ENCODE measurements around the gene HSBP1L1.
A peak's percentile ranks its signal among the peaks of the same experiment; 100 is the strongest.
"Not testable (repeated sequence)": the region's sequence is repeated elsewhere in the genome, so short reads cannot be mapped to it uniquely, and the experiment has no call there.

The HSBP1L1 gene

DNA sequence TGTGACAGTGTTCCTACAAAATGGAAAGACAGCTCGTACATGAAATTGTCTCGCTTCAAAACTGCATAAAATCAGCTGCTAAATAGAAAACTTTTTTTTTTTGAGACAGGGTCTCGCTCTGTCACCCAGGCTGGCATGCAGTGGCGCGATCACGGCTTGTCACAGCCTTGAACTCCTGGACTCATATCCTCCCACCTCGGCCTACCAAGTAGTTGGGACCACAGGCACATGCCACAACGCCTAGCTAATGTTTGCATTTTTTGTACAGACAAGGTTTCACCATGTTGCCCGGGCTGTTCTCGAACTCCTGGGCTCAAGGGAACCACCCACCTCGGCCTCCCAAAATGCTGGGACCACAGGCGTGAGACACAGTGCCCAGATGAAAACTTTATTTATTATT is 20.7 kb downstream of the HSBP1L1 start:
- TF ChIP-seq, protein P1, sequence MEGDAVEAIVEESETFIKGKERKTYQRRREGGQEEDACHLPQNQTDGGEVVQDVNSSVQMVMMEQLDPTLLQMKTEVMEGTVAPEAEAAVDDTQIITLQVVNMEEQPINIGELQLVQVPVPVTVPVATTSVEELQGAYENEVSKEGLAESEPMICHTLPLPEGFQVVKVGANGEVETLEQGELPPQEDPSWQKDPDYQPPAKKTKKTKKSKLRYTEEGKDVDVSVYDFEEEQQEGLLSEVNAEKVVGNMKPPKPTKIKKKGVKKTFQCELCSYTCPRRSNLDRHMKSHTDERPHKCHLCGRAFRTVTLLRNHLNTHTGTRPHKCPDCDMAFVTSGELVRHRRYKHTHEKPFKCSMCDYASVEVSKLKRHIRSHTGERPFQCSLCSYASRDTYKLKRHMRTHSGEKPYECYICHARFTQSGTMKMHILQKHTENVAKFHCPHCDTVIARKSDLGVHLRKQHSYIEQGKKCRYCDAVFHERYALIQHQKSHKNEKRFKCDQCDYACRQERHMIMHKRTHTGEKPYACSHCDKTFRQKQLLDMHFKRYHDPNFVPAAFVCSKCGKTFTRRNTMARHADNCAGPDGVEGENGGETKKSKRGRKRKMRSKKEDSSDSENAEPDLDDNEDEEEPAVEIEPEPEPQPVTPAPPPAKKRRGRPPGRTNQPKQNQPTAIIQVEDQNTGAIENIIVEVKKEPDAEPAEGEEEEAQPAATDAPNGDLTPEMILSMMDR (IDR thresholded peaks at IDR 0.05; ENCODE audit: low read depth, low read length, missing control alignments): no peak
- H3K4me3 ChIP-seq (replicated peaks; ENCODE audit: low read depth, low read length): no peak overlapping the region
- no peak for DNase-seq (ENCODE audit: extremely low read depth, low read depth)

DNA sequence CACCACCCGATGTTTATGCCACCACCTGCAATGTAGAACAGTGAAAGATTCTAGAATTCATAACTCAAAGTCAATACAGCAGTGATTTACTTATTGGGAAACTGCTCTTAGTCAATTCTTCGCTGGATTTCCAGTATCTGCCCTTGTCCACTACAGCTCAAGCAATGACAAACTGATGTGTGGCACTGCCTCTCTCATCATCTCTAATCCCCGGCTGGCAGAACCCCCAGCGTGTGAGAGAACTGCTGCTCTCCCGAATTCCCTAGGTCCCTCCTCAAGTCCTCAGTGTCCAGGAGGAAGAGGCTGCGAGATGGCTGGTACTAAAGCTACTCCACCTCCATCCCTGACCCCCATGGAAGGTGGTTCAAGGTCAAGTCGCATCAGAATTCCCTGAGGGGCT is 22.3 kb downstream of the HSBP1L1 start:
- DNase-seq (ENCODE audit: extremely low read depth, low read depth): no peak
- TF ChIP-seq, protein P1 (IDR thresholded peaks at IDR 0.05; ENCODE audit: low read depth, low read length, missing control alignments): no peak
- peak overlapping the region; percentile 93 for H3K4me3 ChIP-seq (replicated peaks; ENCODE audit: low read depth, low read length)

DNA sequence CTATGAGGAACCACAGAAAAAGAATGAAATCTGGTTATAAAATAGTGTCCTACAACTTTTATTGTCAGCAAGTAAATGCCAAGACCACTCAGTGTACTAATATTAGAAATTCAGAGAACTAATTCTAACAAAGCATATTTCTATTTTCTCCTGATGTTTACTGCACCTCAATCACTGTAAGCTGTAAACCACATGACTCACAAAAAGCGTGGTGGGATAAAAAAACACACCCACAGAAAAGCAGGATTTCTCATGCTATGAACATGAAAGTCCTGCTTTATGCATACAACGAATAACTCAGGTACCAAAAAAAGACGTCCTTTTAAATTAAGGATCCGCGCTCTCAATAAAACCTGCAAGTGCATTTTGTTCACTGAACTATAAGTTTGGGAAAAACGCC is 23.1 kb downstream of the HSBP1L1 start:
- TF ChIP-seq, protein P1 (IDR thresholded peaks at IDR 0.05; ENCODE audit: low read depth, low read length, missing control alignments): no peak
- DNase-seq (ENCODE audit: extremely low read depth, low read depth): no peak
- H3K4me3 ChIP-seq (replicated peaks; ENCODE audit: low read depth, low read length): peak overlapping the region; percentile 93

DNA sequence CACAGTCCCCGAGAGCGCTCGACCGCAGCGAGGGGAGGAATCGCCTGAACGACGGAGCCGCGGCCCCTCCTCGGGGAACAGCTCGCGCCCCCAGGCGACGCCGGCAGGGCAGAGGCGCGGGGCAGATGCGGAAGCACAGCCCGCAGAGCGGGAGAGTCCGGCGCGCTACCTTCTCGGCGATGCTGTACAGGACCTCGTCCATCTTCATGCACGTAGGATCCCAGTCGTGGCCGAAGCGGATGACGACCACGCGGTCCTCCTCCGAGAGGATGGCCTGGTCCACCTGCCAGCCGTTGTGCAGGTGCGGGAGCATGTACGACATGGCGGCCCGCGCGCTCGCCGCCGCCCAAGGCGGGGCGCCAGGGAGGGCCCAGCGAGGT is 23.6 kb downstream of the HSBP1L1 start:
- peak overlapping the region; percentile 93 for H3K4me3 ChIP-seq (replicated peaks; ENCODE audit: low read depth, low read length)
- TF ChIP-seq, protein P1 (IDR thresholded peaks at IDR 0.05; ENCODE audit: low read depth, low read length, missing control alignments): no peak
- DNase-seq (ENCODE audit: extremely low read depth, low read depth): no peak

DNA sequence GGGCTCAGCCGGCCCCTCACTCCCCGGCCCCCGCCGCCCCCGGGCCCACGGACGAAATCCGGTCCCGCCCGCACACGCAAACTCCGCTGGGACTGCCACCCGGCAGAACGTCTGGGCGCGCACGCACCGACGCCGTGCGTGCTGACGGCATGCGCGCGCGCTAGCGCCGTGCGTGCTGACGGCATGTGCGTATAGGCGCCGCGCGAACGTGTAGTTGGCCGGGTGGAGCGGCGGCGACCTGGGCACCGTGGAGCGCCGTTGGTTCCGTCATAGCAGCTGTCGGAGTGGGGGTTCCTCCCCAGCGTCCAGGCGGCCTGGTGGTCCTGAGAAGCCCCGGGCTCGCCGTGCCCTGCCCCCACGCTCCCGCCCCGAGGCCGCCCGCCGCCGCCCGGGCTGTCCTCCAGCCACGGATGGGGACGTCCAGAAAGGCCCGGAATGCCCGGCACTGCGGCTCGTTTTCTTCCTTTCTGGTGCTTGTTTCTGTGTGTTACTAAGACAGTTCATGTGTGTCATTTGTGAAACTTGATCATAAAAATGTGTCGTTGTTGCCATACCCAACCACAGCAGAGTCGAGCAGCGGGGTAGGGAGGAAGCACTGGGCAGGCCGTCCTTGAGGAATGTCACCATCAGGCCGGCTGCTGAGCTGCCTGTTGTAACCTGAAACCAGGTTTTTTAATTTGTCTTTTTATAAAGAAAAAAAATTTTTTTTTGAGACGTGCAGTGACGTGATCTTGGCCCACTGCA is 24.2 kb downstream of the HSBP1L1 start, which contains the start of gene TXNL4A:
TSS of gene TXNL4A (minus strand) at position 113 of the 744 bp plus-strand sequence. CDS start 171 bp downstream, outside the sequence.
- H3K4me3 ChIP-seq (replicated peaks; ENCODE audit: low read depth, low read length): peak within 1 kb of the TSS; percentile 93
- DNase-seq (ENCODE audit: extremely low read depth, low read depth): peak; percentile 42
- TF ChIP-seq, protein P1 (IDR thresholded peaks at IDR 0.05; ENCODE audit: low read depth, low read length, missing control alignments): no peak

DNA sequence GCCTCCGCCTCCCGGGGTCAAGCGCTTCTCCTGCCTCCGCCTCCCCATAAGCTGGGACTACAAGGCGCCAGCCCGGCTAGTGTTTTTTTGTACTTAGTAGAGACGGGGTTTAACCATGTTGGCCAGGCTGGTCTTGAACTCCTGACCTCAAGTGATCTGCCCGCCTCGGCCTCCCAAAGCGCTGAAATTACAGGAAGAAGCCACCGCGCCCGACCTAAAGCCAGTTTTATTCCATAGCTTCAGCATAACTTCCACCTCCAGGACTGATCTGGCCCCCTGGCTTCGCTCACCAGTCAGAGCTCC is 24.7 kb downstream of the HSBP1L1 start:
- TF ChIP-seq, protein P1 (IDR thresholded peaks at IDR 0.05; ENCODE audit: low read depth, low read length, missing control alignments): no peak
- DNase-seq (ENCODE audit: extremely low read depth, low read depth): no peak

DNA sequence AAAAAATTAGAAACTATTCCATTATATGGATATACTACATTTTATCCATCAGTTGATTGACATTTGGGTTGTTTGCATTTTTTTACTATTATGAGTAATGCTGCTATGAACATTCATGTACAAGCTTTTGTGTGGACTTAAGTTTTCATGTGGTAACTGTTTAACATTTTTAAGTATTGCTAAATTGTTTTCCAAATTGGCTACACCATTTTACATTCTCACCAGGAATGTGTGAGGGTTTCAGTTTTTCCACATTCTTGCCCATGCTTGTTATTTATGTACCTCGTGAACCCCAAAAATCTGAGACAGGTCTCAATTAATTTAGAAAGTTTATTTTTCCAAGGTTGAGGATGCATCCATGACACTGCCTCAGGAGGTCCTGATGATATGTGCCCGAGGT is 27.1 kb downstream of the HSBP1L1 start:
- TF ChIP-seq, protein P1 (IDR thresholded peaks at IDR 0.05; ENCODE audit: low read depth, low read length, missing control alignments): no peak
- DNase-seq (ENCODE audit: extremely low read depth, low read depth): no peak
- H3K4me3 ChIP-seq (replicated peaks; ENCODE audit: low read depth, low read length): no peak overlapping the region

More for the DNA sequence above, 24.7 kb downstream of the HSBP1L1 start:
- peak overlapping the region; percentile 93 for H3K4me3 ChIP-seq (replicated peaks; ENCODE audit: low read depth, low read length)

DNA sequence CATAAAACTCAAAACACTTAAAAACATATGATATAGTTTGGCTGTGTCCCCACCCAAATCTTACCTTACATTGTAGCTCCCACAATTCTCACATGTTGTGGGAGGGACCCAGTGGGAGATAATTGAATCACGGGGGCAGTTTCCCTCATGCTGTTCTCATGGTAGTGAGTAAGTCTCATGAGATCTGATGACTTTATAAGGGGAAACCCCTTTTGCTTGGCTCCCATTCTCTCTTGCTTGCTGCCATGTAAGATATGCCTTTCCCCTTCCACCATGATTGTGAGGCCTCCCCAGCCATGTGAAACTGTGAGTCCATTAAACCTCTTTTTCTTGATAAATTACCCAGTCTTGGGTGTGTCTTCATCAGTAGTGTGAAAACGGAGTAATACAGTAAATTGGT is 35.3 kb downstream of the HSBP1L1 start:
- not testable (repeated sequence) for DNase-seq (ENCODE audit: extremely low read depth, low read depth); H3K4me3 ChIP-seq (replicated peaks; ENCODE audit: low read depth, low read length)

Measured in HFF-Myc (cell line).